Right renal pelvis (tissue), 4 donors: ENCODE results near the gene AAGAB. TPM values are rescaled to one million over a fixed set of nuclear protein-coding genes. Genes with fewer than 3 reads are reported as not detected.
"Not testable (repeated sequence)": the region's sequence is repeated elsewhere in the genome, so short reads cannot be mapped to it uniquely, and the experiment has no call there.

Source experiments
- DNase-seq, 4 donors: peaks; one replicate each; pipeline ENCODE4 v3.0.0-alpha.2; 2013; ENCODE audit warnings: low read depth in 4 of 4, low spot score in 3 of 4, missing footprints in 1 of 4
- polyA plus RNA-seq, 4 donors: library from polyadenylated mRNA; unstranded; fragments of 120-200 nt; gene quantifications; one replicate each; pipeline ENCODE4 v1.2.1, GENCODE V29; 2013; ENCODE audit not compliant: insufficient read length in 4 of 4

Gene AAGAB
- polyA plus RNA-seq, 4 donors, result 50.8 to 65.3 (median 63.1) TPM

DNA sequence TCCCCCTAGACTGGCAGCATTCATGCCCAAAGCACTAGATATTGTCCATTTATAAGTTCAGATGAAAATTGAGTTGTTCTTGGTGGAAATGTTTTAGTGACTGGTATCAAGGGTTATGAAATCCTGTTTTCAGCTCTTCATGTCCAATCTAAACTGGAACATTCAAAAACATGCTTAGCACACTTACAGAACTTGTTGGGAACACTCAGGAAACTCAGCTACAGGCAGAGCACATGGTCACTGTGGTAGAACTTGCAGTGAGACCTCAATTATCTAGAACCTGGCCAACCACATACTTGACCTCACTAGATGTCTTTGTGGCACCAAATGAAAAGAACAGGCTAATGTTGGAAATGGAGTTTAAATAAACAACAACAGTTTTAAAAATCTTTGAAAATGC is 100.2 kb downstream of the AAGAB start:
- DNase-seq, result no peak

DNA sequence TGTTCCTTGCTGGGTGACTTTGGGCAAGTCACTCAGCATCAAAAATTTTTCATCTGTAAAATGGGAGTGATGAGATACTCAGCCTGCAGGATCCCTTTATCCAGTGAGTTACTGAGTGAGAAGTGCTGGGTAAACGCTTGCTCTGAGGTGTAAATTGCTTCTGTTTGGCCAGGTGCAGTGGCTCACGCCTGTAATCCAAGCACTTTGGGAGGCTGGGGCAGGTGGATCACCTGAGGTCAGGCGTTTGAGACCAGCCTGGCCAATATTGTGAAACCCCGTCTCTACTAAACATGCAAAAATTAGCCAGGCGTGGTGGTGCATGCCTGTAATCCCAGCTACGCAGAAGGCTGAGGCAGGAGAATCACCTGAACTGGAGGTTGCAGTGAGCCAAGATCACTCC is 101.4 kb downstream of the AAGAB start:
- DNase-seq, result not testable (repeated sequence)

DNA sequence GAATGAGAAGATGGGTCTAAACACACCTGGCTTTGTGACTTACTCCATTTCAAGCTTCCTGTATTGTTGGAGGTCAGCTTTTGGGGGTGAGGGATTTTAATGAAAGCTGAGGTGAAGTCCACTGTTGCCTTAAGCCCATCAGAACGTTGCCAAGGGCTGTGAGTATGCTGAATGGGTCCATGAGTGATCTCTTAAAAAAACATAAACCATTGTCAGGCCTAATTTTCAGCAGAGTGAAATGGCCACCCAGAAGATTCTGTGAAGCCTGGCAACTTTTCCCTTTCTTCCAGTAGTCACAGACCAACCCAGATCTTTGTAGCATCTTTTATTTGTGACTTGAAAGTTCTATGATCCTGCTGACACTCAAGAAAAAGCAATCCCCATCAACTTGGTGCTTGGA is 102.0 kb downstream of the AAGAB start:
- DNase-seq, result no peak

Other genes with a start within 250 kb of the AAGAB start
- 10 to 100 TPM; 47.5 to 53.1 (median 50.2) TPM for gene SMAD3, start 189.1 kb downstream of the AAGAB start, polyA plus RNA-seq
- gene IQCH, start 125 bp upstream of the AAGAB start, polyA plus RNA-seq, result 1 to 10 TPM; 5.4 to 8.6 (median 6.4) TPM